Measurements from ENCODE around the gene RASGRP1.

RASGRP1 gene

DNA sequence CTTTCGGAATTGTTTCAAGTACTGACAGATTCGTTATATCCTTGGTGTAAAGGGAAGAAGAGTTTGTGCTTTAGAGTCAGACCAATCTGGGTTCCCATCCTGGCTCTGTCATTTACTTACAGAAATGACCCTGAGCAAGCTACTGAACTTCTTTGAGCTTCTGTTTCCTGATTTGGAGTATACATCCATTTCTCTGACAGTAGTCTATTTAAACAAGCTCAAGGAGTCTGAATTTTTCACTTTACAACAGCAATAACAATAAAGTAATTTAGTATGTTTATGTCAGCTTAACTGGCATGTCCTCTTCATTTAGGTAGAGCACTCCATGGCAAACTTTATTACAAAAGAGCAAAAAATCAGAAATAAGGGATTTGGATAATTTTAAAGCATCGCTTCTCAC is 82.9 kb downstream of the RASGRP1 start:
- CTCF ChIA-PET: no interaction called here
- POLR2A ChIA-PET (ENCODE audit: low non-redundant PET): no interaction called here
- H3K27ac ChIP-seq: no peak overlapping the region
- DNase-seq (ENCODE audit: low spot score): no peak
- TF ChIP-seq, protein P1, sequence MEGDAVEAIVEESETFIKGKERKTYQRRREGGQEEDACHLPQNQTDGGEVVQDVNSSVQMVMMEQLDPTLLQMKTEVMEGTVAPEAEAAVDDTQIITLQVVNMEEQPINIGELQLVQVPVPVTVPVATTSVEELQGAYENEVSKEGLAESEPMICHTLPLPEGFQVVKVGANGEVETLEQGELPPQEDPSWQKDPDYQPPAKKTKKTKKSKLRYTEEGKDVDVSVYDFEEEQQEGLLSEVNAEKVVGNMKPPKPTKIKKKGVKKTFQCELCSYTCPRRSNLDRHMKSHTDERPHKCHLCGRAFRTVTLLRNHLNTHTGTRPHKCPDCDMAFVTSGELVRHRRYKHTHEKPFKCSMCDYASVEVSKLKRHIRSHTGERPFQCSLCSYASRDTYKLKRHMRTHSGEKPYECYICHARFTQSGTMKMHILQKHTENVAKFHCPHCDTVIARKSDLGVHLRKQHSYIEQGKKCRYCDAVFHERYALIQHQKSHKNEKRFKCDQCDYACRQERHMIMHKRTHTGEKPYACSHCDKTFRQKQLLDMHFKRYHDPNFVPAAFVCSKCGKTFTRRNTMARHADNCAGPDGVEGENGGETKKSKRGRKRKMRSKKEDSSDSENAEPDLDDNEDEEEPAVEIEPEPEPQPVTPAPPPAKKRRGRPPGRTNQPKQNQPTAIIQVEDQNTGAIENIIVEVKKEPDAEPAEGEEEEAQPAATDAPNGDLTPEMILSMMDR (conservative IDR thresholded peaks at IDR 0.05; ENCODE audit: low read depth): no peak

DNA sequence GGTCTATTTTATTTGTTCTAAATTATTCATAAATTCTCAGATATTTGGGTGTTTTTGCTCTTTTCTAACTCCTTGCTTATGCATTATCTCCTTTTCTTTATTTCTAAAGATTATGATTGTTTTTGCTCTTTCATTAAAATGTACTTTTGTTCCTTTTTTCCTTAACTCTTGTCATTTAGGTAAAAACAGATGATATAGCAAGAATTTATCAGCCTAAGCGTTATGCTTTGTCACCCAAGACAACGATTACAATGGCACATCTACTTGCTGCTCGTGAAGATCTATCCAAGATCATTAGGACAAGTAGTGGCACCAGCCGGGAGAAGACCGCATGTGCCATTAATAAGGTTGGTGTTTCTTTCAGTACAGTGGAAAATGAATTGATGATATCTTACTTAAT is 83.5 kb downstream of the RASGRP1 start:
- POLR2A ChIA-PET (ENCODE audit: low non-redundant PET): no interaction called here
- CTCF ChIA-PET: no interaction called here
- DNase-seq (ENCODE audit: low spot score): no peak
- H3K27ac ChIP-seq: no peak overlapping the region
- TF ChIP-seq, protein P1 (conservative IDR thresholded peaks at IDR 0.05; ENCODE audit: low read depth): no peak

DNA sequence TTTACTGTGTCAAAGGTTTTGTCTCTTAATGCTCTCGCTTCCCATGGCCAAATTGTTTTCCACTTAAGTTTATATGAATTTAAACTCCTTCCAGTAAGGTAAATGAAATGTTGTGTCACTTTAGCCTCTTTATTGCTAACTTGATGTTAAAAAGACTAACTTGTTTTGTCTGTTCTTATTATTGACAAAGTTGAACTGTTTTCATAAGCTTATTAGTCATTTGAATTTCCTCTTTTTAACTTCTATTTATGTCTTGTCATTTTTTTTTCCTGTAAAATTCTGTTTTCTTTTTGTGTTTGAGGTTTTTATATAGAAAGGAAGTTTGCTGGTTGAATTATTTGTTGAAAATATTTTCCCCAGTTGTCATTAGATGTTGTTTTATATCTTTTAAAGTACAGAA is 84.9 kb downstream of the RASGRP1 start:
- no peak overlapping the region for H3K27ac ChIP-seq
- CTCF ChIA-PET: interaction anchor here (0.6 kb wide), 1 partner anchor 10 kb away, joined by 4 read pairs; no protein-coding TSS in a partner anchor
- POLR2A ChIA-PET (ENCODE audit: low non-redundant PET): no interaction called here

DNA sequence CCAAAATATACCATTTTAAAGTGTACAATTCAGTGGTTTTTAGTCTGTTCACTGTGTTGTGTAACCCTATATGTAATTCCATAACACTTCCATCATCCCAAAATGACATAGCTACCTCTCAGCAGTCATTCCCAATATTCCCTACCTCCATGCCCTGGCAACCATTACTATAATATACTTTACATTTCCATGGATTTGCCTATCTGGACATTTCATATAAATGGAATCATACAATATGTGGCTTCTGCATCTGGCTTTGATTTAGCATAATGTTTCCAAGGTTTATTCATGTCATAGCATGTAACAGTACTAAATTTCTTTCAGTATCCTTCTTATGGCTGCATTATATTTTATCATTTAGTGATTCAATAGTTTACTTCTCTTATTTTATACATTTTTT is 85.3 kb downstream of the RASGRP1 start:
- ChIA-PET POLR2A (ENCODE audit: low non-redundant PET) (no interaction called here), CTCF (interaction anchor here (0.7 kb wide), 1 partner anchor 646 kb away, joined by 3 read pairs; no protein-coding TSS in a partner anchor)
- DNase-seq (ENCODE audit: low spot score): no peak
- TF ChIP-seq, protein P1 (conservative IDR thresholded peaks at IDR 0.05; ENCODE audit: low read depth): no peak
- H3K27ac ChIP-seq: no peak overlapping the region

More for the DNA sequence above, 84.9 kb downstream of the RASGRP1 start:
- DNase-seq (ENCODE audit: low spot score): no peak
- TF ChIP-seq, protein P1 (conservative IDR thresholded peaks at IDR 0.05; ENCODE audit: low read depth): no peak

DNA sequence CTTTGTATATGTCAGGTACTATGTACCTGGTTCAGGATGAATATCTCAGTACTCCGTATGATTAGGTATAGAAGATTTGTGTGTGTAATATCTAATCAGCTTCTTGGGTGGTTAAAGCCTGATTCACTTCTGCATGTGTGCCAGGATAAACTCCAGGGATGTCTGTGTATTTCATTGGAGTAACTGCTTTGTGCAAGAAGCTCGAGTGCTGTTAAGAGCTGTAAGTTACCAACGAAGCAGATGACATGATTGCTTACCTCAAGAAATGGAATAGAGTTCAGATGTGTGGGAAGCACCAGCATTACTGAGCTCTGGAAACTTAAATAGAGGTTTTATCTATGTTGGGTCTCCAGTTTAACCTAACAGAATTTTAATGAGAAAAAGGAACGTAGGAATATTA is 87.0 kb downstream of the RASGRP1 start:
- POLR2A ChIA-PET (ENCODE audit: low non-redundant PET): no interaction called here
- CTCF ChIA-PET: interaction anchor here (0.8 to 1.3 kb wide), 2 partner anchors 37 to 86 kb away, joined by 3 read pairs; no protein-coding TSS in a partner anchor

DNA sequence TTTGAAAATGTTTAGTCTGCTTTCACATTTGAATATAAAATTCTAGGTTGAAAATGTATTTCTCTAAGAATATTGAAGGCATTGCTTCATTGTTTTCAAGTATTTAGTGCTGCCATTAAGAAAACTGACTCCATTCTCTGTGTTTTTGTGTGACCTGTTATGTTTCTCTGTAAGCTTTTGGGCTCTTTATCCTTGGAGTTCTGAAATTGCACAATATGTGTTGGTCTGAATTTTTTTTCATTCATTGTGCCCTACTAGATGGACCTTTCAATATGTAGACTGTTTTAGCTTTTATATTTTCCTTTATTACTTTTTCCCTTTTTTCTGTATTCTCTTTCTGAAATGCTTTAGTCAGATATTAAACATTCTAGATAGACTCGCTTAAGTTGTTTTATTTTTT is 88.5 kb downstream of the RASGRP1 start:
- CTCF ChIA-PET: interaction anchor here (0.6 kb wide), 1 partner anchor 224 kb away, joined by 3 read pairs; no protein-coding TSS in a partner anchor
- no peak for DNase-seq (ENCODE audit: low spot score)
- no peak overlapping the region for H3K27ac ChIP-seq
- TF ChIP-seq, protein P1 (conservative IDR thresholded peaks at IDR 0.05; ENCODE audit: low read depth): no peak
- POLR2A ChIA-PET (ENCODE audit: low non-redundant PET): no interaction called here

More for the DNA sequence above, 87.0 kb downstream of the RASGRP1 start:
- no peak for DNase-seq (ENCODE audit: low spot score)
- TF ChIP-seq, protein P1 (conservative IDR thresholded peaks at IDR 0.05; ENCODE audit: low read depth): no peak
- H3K27ac ChIP-seq: no peak overlapping the region
